HG02943 (cell line): ENCODE data around the gene TRPV3.

ENCODE experiments used
- ATAC-seq: cut with Tn5 transposase; IDR thresholded peaks from one replicate; pipeline ENCODE4 v1.9.1; 2021; ENCODE audit warnings: mild to moderate bottlenecking, low read depth, moderate library complexity; ENCODE audit not compliant: unreplicated experiment

TRPV3 gene

GRCh38 chr17:3549610-3550162 is 7.9 kb downstream of the TRPV3 start:
- no peak for ATAC-seq

DNA sequence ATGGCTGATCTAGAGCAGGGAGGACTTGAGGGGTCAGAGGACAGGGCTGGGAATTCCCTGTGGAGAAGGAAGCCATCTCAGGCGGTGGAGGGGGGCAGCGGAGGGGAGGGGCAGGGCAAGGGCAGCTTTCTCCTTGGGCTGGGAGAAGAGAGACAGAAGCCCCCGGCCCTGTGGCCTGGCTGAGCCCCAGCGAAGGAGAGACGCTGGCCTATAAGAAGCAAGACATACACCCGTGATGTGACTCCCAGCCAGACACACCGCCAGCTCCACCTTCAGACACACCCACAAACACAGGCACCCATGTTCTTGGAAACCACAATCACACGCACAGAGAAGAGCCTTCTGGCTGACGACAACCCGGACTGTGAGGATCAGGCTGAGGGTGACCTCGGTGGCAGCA is 10.0 kb downstream of the TRPV3 start:
- no peak for ATAC-seq

GRCh38 chr17:3546997-3547396 is 10.6 kb downstream of the TRPV3 start:
- no peak for ATAC-seq

- ATAC-seq: no peak
Observed at GRCh38 chr17:3546521-3546920, 11.1 kb downstream of the TRPV3 start.

DNA sequence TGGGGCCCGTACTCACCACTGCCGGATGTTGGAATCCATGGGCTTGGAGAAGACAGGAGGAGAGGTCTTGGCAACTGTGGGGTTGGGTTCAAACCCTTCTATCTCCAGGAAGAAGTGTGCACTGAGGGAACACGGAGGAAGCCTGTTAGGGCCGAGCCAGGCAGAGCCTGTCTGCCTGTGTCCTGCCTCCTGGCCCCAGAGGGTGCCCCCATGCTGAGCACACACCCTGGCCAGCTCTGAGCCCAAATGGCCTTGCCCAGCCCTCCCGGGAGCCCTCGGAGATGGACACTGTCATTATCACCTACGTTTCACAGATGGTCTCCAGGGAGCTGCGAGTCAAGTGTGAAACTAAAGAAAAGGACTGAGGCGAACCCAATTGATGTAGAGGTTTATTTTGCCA is 12.5 kb downstream of the TRPV3 start:
- ATAC-seq: no peak

DNA sequence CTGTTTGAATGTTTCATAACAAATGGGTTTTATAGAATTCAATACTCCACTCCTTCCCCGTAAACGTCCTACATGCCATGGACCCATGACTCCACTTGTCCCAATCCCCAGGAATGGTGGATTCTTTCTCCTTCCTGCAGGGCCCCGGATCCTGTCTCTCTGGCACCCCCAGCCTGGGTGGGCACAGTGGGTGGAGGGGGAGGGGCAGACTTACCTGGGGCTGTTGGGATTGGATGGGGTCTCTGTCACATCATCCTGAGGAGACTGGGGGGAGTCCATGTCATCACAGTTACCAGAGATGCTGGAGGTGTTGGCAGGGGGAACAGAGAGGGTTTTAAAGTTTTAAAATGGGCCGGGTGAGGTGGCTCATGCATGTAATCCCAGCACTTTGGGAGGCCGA is 13.2 kb downstream of the TRPV3 start:
- ATAC-seq: no peak

- no peak for ATAC-seq
Observed at GRCh38 chr17:3543453-3543852, 14.2 kb downstream of the TRPV3 start.

DNA sequence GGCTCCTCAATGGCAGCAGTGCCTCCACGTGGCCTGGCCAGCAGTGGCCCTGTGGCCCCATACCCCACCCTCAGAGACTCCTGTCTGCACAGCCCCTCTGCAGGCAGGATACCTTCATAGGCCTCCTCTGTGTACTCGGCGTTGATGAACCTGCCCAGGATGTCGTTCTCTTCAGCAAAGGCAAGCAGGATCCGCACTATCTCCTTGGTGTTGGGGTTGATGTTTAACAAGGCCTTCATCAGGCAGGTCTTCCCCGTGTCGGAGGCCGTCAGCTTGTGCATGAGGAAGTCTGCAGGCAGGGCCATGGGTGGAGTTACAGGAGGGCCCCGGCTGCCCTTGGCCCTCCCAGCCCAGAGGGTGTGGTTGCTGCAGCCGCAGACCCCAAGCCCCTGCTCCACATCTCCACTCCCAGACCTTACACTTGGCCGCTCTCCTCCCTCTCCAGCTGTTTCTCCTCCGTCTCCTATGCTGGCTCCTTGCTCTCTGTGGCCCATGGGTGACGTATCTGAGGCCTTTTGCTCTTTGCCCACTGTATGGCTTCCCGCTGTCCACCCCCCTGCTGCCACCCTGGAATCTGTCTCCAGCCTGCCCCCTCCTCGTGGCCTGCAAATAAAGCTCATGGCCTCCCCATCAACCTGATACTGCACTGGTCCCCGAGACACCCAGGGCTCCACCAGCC is 15.1 kb downstream of the TRPV3 start:
- no peak for ATAC-seq

DNA sequence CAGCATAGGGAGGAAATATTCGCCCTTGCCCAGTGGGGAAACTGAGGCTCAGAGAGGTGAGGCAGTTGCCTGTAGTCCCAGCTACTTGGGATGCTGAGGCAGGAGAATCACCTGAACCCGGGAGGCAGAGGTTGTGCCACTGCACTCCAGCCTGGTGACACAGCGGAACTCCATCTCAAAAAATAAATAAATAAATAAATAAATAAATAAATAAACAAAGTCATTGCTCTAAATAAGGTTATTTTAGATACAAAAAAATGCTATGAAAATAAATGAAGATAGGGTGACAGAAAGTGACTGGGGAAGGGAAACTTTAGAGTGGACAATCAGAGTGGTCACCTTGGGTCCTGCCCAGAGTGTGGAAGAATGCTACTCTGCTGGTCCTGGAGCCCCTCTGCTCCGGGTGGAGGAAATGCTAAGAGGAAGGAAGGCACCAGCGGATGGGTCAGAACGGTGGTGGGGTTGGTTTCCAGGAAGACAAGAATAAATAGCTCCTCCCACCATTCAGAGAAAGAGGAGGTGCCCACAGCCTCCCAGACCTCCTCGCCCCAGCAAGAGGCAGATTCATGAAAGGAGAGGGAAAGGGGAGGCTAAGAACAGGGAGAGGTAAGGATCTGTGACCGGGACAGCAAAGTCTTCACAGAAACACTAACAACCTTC is 17.6 kb downstream of the TRPV3 start:
- ATAC-seq: no peak

GRCh38 chr17:3536716-3537115 is 20.9 kb downstream of the TRPV3 start:
- no peak for ATAC-seq

DNA sequence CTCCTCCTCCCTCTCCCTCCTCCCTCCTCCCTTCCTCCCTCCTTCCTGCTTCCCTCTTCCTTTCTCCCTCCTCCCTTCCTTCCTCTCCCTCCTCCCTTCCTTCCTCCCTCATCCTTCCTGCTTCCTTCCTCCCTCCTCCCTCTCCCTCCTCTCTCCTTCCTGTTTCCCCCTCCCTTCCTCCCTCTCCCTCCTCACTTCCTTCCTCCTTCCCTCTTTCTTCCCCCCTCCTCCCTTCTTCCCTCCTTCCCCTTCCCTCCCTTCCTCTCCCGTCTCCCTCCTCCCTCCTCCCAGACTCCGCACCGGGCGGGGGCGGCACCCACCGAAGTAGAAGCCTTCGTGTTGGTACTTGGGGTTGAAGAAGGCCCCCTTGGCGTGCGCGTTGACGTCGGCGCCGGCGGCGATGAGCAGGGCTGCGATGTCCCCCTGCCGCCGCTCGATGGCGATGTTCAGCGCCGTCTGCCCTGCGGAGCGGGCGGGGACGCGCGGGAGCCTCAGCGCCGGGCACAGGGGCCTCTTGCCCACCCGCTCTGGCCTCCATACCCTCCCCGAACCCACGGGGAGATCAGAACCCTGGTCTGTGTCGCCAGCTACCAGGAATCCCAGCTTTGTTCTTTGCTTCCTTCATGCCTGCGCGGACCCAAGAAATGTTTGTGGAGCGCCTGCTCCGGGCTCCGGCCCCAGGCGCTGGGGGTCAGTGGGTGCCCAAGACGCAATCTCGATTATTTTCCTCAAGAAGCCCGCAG is 22.2 kb downstream of the TRPV3 start:
- no peak for ATAC-seq

DNA sequence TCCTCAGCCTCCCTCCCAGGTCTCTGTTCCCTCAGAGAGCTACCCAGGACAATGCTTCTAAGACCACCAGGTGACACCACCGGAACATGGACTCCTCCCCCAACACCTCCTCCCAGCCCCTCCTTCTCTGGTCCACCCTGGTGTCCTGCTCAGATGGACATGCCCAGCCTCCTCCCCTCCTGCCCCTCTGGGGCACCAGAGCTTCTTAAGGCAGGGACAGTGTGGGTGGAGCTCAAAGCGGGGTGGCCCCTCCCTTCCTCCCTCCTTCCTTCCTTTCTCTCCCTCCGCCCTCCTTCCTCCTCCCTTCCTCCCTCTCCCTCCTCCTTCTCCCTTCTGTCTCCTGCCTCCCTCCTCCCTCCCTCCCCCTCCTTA is 22.7 kb downstream of the TRPV3 start:
- no peak for ATAC-seq

DNA sequence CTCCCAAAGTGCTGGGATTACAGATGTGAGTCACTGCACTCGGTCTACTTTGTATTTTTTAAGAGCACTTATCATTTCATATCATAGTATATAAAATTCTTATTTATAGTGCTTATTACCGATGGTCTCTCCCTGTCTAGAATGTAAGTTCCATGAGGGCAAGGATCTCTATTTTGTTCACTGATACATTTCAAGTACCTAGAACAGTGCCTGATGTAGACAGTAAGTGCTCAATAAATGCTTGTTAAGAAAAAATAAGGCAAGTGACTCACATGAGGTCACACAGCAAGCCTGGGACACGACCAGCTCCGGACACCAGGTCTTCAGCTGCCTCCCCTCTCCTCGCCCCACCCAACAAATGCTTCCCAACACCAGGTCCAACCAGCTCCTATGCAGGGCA is 23.9 kb downstream of the TRPV3 start:
- no peak for ATAC-seq

DNA sequence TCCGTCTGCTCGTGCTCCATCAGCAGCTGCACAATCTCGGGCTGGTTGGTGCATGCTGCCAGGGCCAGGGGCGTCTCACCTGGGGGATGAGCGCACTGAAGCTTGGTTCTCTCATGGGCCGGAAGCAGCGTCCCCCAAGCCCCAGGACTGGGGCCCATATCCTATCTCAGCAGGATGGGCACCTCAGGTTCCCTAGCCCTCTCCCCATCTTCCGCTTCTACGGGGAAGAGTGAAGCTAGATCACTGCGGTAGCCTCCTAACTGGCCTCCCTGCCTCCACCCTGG is 24.8 kb downstream of the TRPV3 start:
- no peak for ATAC-seq

DNA sequence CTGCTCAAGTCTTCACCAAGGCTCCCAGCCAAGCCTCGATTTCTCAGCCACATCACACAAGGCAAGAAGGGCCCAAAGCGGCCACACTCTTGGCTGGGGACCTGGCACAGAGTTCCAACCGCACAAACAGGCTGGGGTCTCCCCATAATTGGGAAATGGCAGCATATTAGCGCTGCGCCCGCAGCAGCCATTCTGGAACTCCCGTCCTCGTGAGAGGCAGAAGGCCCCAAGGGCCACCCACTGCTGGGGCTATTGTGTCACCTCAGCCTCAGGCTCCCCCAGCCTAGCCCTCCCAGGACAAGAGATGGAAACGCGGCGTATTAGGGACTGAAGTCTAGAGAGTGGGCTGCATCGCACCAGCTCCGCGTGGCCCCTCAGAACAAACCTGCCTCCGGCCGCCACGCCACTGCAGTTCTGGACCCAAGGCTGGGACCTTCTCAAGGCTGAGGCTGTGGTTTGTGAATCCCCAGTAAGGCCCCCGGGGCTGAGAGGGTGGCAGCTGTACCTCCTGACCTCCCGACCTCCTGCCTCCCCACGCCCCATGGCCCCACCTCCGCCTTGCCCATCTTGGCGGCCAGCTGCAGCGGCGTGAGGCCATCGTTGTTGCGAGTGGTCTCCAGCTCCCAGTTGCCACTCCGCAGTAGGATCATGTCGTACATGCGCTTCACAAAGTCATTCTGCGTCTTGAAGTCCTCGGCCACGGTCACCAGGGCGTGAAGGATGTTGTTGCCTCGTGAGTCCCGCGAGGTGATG is 25.3 kb downstream of the TRPV3 start:
- no peak for ATAC-seq

GRCh38 chr17:3531266-3532101 is 26.1 kb downstream of the TRPV3 start:
- no peak for ATAC-seq

- no peak for ATAC-seq
Observed at GRCh38 chr17:3529817-3530741, 27.5 kb downstream of the TRPV3 start.

- no peak for ATAC-seq
Observed at GRCh38 chr17:3528880-3529511, 28.6 kb downstream of the TRPV3 start.

DNA sequence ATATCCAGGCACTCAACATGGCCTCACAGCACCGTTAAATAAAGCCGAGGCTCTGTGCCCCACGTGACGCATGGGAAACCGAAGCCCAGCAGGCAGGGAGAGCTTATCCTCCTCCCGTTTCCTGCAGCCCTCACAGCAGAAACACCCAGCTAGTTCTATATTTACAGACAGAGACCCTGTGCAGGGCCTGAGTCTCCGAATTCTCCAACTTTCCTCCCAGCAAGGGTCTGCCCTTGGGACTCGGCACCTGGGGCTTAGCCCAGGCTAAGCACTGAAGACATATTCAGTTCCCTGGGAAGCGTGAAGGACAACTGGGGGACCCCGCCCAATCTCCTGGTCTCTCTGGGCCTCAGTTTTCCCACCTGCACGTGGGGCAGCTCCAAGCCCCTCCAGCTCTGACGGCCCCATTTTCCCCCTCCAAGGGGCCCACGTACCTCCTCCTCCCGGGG is 29.2 kb downstream of the TRPV3 start:
- ATAC-seq: no peak
